ENCODE results near the gene SMC1A.

- TF ChIP-seq CTCF (IDR thresholded peaks at IDR 0.05) = no peak
- no peak for TF ChIP-seq POLR2A (IDR thresholded peaks at IDR 0.05)
Measured at GRCh38 chrX:53440101-53440500, 17.6 kb upstream of the SMC1A start.
